GM12872 (cell line): ENCODE data around the gene ELFN1.

Source experiments
- TF ChIP-seq, protein P1 (sequence below): IDR thresholded peaks from 3 replicates; pipeline ENCODE4 v1.5.1; 2011; ENCODE audit warnings: low read depth, mild to moderate bottlenecking, low read length, moderate library complexity; ENCODE audit not compliant: insufficient read depth

The ELFN1 gene

DNA sequence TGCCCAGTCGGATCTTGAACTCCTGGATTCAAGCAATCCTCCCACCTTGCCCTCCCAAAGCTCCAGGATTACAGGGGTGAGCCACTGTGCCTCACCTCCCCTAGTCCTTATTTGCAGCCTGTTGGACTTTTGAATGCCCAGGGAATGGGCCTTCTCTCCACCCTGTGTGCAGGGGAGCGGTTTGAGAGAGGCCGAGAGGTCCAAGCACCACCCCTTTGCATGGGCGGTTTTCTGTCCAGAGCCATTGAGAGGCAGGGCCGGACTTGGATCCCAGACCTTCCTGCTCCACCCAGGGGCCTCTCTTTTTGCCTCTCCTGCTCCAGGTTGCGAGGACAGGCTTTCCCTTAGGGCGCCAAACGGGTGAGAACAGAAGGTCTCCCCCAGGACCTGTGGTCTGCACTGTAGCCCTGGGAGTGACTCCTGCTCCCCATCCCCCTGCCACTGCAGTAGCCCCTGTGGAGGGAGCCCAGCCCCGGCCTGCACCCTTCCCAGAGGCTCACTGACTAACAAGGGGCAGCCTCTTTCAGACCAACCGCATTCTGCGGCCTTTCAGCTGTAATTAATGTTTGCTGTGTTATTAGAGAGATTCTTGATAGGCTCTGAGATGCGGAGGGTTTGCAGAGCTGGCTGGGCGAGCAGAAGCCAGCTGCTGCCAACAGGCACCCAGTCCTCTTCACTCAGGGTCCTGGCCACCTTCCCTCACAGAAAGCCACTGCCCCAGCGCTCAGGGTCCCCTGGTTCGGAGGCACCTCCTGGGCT, 57.9 kb downstream of the ELFN1 start:
- TF ChIP-seq, protein P1, sequence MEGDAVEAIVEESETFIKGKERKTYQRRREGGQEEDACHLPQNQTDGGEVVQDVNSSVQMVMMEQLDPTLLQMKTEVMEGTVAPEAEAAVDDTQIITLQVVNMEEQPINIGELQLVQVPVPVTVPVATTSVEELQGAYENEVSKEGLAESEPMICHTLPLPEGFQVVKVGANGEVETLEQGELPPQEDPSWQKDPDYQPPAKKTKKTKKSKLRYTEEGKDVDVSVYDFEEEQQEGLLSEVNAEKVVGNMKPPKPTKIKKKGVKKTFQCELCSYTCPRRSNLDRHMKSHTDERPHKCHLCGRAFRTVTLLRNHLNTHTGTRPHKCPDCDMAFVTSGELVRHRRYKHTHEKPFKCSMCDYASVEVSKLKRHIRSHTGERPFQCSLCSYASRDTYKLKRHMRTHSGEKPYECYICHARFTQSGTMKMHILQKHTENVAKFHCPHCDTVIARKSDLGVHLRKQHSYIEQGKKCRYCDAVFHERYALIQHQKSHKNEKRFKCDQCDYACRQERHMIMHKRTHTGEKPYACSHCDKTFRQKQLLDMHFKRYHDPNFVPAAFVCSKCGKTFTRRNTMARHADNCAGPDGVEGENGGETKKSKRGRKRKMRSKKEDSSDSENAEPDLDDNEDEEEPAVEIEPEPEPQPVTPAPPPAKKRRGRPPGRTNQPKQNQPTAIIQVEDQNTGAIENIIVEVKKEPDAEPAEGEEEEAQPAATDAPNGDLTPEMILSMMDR: no peak

DNA sequence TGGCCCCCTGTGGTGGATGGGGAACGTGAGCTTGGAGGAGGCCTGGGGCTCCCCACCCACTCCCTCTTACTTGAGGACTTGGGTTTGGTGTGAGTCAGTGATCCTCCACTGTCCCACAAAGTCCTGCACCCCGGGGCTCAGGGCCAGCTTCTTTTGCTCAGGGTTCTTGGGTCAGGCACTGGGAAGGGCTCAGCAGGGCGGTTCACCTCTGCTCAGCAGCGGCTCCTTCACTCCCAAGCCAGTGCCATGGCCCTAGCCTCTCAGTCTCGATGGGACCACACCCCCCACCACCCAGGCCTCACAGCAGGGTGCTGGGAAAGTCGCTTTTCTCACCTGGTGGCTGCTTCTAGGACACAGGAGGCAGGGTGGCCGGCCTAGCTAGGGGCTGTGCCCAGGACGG, 59.1 kb downstream of the ELFN1 start:
- TF ChIP-seq, protein P1: no peak

DNA sequence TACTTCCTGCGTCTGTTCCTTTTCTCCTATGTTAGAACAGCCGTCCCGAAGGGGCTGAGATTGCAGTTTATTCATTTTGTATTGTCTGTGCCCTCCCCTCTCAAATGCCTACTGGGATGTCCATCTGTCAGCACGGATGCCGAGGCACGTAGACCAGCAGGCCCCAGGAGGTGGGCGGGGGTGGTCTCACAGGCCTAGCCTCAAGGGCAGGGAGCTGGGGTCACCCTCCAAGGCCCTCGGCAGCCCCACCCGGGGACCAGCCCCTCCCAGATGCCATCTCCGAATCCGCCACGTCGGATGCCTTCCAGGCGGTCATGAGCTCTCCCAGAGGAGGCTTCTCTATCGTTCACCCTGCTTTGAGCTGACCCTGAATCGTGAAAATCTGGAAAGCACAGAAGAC, 59.7 kb downstream of the ELFN1 start:
- TF ChIP-seq, protein P1: no peak

DNA sequence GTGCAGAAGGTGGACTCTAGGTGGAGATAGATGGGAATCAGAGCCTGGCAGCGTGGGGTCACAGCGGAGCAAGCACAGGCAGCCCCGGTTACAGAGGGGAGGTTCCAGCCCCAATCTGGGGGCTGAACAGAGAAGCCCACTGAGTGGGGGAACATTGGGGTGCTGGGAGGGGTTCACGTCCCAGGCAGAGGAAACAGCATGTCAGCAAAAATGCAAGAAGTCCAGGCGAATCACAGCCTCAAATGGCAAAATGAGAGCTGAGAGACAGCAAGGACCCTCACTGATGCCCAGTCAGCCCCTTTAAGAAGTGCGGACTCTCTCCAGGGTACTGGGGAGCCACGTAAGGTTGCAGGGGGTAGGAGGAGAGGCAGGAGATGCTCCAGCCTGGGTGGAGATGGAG, 62.0 kb downstream of the ELFN1 start:
- TF ChIP-seq, protein P1: no peak

DNA sequence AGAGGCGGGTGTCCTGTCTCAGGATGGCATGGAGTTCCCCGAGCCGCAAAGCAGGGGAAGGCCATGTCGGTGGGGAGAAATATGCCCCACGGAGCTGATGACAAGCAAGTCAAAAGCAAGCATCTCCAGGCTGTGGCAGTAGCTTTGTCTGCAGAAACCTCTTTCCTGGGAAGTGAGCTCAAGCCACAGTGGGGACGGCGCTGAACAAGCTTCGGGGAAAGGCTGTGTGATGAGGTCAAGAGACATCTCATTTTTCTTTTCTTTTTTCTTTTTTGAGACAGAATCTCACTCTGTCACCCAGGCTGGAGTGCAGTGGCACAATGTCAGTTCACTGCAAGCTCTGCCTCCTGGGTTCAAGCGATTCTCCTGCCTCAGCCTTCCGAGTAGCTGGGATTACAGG, 62.6 kb downstream of the ELFN1 start:
- TF ChIP-seq, protein P1: no peak

DNA sequence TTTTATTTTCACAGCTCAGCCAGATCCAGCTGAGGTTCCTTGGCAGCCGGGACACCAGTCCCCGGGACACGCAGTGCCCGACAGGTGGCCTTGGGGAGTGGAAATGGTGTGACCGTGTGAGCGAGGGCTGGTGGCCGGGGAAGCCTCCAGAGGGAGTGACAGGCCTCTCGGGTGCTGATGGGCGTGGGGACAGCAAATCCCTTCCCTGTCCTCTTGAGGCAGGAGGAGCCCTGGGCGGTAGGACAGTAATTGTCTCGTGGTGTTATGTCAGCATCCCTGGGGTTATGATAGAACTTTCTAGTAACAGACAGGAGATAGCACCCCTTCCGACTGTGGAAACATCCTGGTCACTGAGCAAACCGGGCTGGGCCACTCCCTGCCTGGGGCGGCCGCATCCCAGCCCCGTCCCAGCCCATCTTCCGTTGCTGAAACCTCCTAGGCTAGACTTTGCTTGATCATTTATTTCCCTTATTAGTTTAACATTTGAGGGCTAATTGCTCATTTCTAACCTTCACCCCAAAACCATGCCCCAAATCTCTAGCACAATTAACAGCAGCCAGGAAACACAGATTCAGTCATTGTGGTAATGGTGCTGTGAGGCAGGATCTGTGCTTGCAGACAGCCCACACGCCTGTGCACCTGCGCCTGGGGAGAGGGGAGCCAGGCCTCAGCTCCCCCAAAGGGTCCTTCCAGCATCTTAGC, 63.3 kb downstream of the ELFN1 start:
- TF ChIP-seq, protein P1: no peak

DNA sequence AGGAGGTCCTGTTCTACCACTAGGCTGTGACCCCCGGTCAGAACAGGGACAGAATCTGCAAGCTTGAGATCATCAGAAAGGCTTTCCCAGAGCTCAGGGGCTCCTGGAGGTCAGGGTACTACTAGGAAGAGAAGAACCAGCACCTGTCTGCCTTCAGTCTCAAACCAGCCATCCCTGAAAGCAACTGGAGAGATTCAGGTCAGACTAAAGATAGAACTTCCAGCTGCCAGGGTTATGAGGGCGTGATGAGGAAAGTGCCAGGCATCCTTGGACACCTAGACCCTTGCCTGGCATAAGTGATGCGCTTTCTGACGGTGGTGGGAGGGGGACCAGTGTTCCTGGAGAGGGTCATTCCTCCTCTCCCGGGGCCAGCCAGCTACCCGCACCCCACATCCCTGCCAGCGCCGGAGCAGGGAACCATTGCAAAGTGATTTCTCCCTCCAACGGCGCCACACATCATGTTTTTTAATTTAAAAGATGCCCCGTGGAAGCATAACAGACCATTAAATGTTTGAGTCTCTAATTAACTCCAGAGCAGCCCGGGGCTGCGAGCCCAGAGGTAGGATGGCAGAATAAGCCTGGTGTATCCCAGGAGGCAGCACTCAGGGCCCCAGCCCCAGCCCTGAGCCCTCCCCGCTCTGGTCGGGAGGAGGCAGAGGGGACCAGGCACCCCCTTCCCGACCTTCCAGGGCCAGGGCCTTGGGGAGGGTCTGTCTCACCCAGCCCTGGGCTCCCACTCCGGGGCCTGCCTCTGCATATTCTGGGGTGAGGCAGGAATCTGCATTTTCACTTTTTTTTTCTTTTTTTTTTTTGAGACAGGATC, 64.0 kb downstream of the ELFN1 start:
- TF ChIP-seq, protein P1: no peak
